ENCODE measurements around the gene OLIG2.

The OLIG2 gene

DNA sequence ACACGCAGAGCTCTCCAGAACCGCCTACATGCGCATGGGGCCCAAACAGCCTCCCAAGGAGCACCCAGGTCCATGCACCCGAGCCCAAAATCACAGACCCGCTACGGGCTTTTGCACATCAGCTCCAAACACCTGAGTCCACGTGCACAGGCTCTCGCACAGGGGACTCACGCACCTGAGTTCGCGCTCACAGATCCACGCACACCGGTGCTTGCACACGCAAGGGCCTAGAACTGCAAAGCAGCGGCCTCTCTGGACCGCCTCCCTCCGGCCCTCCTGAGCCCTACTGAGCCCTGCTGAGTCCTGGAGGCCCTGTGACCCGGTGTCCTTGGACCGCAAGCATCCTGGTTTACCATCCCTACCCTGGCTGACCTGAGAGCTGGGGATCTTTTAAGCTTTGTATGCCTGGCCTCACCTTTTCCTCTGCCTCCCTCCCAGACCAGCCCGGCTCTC lies 8.3 kb downstream of the OLIG2 start:
- DNase-seq: no peak

- DNase-seq: no peak
Observed at GRCh38 chr21:33035147-33035546, 9.4 kb downstream of the OLIG2 start.

DNA sequence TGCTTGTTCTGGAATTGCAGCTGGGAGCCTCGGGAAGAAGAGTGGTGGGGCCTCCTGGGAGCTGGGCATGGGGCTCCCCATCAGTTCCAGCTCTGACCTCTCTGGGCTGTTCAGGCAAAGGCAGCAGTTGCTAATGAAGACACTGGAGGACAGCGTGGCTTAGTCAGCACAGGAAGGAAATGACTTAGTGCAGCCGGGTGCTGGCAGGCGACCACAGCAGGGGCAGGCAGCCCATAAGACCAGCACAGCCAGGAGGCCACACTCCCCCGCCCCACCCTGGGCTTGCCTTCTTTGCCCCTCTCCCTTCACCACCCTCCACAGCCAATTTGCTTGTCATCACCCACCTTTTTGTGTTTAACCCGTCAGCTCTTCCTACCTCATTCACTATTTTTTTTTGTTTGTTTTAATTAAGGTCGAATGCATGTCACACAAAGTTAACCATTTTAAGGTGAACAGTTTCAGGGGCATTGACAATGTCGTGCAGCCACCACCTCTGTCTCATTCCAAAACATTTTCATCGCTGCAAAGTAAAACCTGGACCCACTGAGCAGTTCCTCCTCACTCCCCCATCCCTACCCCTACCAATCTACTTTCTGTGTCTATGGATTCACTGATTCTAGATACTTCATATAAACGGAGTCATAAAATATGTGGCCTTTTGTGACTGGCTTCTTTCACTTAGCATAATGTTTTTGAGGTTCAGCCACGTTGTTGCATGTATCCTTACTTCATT lies 10.9 kb downstream of the OLIG2 start:
- DNase-seq: no peak

DNA sequence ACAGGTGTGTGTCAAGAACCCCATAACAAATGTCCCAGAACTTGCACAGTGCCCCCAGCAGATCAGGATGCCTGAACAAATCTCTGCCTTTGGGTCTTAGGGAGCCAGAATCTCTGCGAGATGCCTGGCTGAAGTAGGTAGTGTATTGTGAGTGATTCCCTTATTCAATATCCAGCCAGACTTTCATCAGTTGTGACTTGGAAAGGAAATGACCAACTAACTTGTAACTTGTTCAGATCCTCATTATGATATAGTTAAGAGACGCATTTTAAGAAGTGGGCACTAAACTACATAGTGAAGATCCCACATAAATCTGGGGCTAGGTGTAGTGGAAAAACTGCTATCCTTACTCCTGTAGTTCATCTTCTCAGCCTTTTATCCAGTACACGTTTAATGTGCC lies 11.8 kb downstream of the OLIG2 start:
- no peak for DNase-seq

DNA sequence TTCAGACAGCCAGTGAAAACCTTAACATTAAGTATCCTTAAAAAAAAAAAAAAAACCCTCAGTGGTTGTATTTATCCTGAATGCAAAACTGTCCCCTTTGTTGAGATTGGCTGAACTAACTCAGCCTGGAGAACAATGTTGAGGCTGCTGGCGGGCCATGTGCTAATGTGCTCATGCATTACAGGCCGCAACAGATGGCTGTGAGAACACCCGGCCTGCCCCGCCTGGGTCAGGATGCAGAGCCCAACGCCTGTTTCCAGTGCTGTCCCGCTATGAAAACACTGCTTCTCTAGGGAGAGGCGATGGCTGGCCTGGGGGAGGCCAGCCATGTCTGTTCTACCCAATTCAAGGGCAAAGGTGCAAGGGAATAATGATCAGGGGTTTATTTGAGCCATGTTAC lies 13.8 kb downstream of the OLIG2 start:
- DNase-seq: no peak

GRCh38 chr21:33040215-33040614 lies 14.5 kb downstream of the OLIG2 start:
- no peak for DNase-seq

- no peak for DNase-seq
Observed at GRCh38 chr21:33041981-33042380, 16.2 kb downstream of the OLIG2 start.

- no peak for DNase-seq
Observed at GRCh38 chr21:33042812-33043211, 17.1 kb downstream of the OLIG2 start.

GRCh38 chr21:33046455-33046854 lies 20.7 kb downstream of the OLIG2 start:
- DNase-seq: no peak

DNA sequence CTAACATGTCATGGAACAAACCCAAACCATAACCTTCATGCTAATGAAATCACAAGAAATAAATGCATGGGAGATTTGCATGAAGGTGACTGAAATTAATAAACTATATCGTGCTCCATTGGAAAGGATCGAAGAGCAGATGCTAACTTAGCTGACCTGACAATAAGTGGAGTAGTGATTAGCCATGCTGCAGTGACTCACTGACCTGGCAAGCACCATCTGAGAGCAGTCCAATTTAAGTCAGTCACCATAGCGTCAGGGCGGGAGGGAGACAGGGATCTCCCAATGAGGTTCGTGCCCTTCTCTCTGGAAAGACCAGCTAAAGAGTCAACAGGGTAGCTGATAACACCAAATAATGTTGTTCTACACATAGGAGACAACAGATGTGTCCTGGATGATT lies 21.5 kb downstream of the OLIG2 start:
- no peak for DNase-seq

DNA sequence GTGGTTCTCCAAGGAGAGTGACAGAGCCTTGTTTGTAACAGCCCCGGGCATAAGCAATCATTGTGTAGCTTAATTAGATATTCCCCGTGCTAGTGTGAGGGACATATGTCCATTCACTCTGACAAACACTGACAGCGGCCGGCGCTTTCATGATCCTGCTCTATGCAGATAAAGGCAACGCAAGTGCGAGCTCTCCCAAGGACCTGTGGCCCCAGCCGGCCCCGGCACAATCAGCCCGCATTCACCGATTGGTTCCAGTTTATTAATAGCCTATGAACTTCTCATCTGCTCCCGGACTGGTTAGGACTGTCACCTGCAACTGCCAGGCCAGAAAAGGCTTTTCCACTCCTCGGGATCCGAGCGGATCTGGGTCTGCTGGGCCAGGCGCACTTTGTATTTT lies 26.2 kb downstream of the OLIG2 start:
- DNase-seq: no peak

GRCh38 chr21:33053951-33054350 lies 28.2 kb downstream of the OLIG2 start:
- DNase-seq: no peak

DNA sequence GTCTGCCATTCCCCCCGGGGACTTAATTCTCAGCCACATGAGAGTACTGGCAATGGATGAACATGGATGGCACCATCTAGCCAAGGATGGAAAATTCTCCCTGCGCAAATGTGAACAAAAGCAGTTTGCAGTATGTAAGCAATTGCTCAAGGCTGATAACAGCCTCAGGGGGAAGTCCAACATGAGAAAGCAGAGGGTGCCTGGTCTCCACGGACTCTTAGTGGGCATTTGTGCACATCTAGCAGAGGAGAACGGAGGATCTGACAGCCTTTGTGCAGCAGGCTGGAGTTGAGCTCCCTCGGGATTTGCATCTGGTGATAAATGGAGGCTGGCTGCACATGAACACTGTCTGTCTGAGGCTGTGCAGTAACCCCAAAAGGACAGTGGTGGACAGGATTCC lies 30.3 kb downstream of the OLIG2 start:
- no peak for DNase-seq

DNA sequence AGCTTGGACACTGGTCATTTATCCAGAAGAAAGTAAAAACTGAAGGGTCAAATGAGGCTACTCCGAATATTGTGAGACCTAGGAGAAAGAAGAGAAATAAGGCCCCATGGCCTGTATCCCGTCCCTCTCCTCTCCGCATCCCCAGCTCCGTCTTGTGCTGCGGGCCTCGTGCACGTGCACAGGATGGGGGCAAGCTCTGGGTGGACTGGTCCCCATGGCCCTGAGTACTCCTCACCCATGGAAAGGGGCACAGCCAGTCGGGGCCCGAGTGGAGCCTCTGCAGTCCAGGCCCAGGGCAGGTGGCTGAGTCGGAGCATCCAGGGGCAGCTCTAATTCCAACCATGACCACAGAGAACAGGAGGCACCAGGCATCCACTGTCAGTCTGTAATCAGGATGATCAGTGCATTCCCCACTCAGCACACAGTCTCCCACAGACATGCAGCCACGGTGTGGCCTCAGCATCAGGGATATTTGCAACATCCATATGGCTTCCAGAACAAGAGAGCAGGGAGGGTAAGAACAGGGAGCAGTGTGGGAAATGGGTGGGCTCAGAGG lies 31.7 kb downstream of the OLIG2 start:
- DNase-seq: no peak

DNA sequence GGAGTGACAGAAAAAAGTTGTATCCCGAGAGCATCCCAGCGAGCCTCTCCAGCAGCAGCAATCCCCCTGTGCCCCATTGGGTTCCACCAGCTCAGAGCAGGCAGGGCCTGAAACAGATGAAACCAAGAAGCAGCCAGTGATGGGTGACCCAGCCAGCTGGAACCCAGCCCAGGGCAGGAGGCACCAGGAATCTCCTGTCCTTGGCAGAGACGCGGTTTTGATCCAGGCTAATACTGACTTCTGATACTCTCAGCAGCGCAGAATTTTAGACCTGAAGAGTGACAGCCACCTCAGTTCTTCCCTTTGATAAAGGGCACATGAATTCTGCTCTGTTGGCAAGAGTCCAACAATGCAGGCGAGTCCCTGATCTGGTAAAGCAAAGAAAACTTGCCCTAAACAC lies 32.8 kb downstream of the OLIG2 start:
- DNase-seq: no peak

- DNase-seq: no peak
Observed at GRCh38 chr21:33058957-33059356, 33.2 kb downstream of the OLIG2 start.

- no peak for DNase-seq
Observed at GRCh38 chr21:33059380-33059841, 33.7 kb downstream of the OLIG2 start.

DNA sequence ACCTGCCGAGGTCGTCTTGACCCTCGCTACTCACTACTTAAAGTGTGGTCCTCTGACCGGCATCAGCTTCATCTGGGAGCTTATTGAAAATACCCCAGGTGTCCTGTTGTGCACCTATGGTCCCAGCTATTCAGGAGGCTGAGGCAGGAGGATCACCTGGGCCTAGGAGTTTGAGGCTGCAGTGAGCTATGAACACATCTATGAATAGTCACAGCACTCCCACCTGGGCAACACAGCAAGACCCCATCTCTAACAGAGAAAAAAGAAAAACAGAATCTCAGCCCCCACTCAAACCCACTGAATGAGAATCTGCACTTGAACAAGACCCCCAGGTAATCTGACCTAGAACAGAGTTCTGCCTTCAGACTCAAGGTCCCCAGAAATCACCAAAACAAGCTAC lies 35.5 kb downstream of the OLIG2 start:
- DNase-seq: no peak

- DNase-seq: no peak
Observed at GRCh38 chr21:33063375-33063883, 37.7 kb downstream of the OLIG2 start.

- no peak for DNase-seq
Observed at GRCh38 chr21:33063907-33064622, 38.3 kb downstream of the OLIG2 start.

GRCh38 chr21:33064623-33065390 lies 39.1 kb downstream of the OLIG2 start:
- no peak for DNase-seq

DNA sequence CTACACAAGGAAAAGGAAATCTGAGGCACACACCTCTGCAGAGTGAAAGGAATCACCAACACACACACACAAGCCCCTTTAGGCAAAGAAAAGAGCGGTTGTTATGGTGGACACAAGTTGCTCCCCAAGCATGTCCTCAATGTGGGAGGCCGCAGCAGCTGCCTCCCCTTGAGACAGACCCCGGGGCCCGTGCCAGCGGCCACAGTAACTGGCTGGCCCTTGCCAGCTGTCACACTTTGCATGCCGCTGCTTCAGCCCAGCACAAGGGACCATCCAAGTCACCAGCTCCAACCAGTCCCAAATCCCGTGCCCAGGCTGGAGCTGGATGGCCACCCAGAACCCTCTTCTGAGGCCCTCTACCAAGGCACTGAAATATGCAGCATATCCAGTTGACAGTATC lies 41.3 kb downstream of the OLIG2 start:
- no peak for DNase-seq

GRCh38 chr21:33067457-33067856 lies 41.7 kb downstream of the OLIG2 start:
- no peak for DNase-seq

Data from NCI-H2081 treated with DMSO at 0.1 percent for 48 hours (cell line).